Endometrium (tissue), 2 donors: ENCODE data around the gene IP6K3.

ENCODE experiments used
- FAIRE-seq: peaks from 2 replicates; lab custom pipeline; 2012; peaks lifted over from hg19 to GRCh38; lab: Jason Lieb, UNC
- donor health status: control.
- donor health status: control.

Gene IP6K3, protein sequence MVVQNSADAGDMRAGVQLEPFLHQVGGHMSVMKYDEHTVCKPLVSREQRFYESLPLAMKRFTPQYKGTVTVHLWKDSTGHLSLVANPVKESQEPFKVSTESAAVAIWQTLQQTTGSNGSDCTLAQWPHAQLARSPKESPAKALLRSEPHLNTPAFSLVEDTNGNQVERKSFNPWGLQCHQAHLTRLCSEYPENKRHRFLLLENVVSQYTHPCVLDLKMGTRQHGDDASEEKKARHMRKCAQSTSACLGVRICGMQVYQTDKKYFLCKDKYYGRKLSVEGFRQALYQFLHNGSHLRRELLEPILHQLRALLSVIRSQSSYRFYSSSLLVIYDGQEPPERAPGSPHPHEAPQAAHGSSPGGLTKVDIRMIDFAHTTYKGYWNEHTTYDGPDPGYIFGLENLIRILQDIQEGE

DNA sequence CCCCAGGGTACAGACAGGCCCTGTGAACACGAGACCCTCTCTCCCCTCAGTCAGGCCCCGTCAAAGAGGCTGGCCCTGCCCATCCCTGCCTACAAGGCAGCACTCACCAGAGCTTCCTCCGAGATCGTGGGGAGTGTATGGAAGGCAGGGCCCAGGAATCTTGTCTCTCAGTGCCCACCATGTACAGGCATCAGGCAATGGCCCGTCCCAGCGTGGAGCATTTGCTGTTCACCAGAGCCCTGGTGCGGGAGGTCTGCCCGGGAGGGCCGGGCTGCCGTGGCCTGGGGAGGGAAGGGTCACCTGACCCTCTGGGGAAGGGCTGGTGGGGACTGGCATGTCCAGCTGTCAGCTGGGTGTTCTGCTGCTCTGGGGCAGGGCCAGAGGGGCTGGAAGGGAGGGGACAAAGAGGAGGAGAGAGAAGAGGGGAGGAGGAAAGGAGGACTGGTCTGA, at the start of gene IP6K3:
Gene IP6K3 (minus strand): TSS at position 255 of the 450 bp plus-strand sequence. CDS start 11,429 bp downstream, outside the sequence.
- FAIRE-seq: no peak

DNA sequence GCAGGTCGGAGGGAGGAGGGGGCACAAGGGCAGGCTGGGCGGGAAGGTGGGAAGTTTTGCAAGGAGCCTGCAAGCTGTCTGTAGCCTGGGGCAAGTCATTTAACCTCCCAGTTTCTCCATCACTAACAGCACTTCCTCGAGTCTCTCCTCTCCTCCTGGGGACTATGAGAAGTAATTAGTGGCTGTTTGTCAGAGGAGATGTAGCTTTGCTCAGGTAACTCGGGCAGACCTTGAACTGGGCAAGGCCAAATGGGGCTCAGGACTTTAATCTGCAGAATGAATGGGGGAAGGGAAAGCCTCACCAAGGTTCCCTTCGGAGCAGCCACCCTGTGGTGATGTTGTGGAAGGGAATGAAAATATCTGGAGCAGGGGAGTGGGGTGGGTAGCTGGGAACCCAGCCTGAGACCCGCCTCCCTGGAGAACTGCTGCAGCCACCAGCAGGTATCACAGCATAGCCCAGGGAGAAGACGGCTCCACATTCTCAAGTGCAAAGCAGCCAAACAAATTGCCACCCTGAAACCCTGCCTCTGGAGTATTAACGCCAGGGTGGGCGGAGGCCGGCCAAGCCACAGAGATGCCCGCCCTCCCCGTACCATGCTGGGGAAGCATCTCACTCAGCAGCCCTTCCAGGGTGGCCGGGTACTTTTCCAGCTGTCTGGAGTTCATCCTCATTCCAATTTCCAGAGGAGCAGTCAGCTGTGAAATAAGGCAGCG, 48.4 kb upstream of the IP6K3 start:
- no peak for FAIRE-seq

DNA sequence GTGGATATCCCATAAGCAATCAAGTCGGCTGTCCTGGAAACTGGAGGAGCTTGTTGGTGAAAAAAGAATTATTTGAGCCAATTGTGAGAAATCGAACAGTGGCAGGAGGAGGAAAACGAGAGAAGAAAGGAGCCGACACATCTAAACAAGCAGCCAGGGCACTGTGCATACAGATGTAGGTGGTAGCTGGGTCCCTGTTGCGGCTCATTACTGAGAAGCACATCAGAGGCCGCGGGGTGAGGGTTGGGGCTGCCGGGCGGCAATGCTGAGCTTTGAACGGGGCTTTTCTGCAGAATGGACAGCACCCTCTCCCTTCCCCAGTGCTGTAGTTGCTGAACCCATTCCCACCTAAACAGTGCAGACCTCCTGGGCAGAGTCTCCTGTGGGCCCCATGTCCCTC, 46.3 kb upstream of the IP6K3 start:
- FAIRE-seq: no peak

DNA sequence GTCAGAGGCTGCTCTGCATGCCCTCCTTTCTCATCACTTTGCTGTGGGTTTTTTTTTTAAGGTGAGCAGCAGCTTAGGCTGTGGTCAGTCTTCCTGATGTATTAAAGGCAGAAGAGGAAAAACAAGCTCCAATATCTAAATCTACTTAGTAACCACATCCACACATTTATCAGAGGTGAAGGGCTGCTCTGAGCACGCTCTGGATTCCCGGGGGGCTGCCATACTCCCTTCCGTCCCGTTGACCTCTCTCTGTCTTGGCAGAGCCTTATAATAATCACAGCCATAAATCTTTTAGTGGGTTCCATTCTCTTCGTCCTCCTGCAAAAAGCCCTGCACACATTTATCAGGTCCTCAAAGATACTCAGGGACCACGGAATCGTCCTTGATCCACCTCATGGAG, 44.9 kb upstream of the IP6K3 start:
- FAIRE-seq: no peak

DNA sequence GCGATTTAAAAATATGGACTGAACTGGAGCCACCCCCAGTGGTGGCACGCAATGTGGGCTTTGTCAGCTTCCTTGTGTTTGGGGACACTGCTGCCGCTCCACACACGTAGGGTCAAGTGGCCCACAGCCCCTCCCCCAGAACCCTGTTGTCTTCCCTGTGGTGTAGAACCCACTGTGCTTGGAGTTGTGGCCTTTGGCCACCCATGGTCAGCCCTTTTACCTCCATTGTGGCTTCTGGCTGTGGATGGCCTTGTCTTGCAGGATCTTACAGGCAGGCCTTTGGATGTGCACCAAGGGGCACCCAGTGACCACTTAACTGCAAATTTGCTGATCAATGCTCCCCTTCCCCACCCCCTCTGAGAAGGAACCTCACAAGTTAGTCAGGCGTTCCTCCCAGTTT, 44.2 kb upstream of the IP6K3 start:
- no peak for FAIRE-seq

DNA sequence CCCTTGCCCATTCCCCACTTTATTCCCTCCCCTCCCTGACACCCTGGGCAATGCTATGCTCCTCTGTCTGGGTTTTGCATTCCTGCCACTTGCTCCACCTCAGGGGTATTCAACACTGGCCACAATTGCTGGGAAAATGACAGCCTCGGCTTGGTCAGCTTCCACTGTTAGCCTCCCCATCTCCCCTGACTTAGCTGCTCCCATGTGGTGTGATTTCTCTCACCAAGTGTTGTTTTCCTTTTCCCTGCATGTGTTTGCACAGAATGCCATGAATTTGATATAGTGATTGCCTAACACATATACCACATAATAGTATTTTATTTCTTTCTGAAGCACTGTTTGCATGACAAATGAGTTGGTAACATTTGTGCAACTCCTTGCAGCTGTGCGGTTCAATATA, 43.7 kb upstream of the IP6K3 start:
- FAIRE-seq: no peak

DNA sequence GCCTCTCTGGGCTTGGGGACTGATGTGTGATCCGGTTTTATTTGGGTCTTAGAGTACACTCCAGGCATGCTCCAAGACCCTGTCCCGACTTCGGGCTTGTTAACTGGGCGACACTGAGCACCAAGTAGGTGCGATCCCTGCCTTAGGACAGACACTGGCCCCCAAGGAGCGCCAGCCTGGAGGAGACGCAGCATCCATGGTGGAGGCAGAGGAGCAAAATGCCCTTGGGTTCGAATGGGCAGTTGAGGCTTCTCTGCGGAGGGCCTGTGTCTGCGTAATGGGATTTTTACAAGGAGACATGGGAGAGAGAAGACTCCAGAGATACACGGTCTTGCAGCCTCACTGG, 42.8 kb upstream of the IP6K3 start:
- FAIRE-seq: no peak

DNA sequence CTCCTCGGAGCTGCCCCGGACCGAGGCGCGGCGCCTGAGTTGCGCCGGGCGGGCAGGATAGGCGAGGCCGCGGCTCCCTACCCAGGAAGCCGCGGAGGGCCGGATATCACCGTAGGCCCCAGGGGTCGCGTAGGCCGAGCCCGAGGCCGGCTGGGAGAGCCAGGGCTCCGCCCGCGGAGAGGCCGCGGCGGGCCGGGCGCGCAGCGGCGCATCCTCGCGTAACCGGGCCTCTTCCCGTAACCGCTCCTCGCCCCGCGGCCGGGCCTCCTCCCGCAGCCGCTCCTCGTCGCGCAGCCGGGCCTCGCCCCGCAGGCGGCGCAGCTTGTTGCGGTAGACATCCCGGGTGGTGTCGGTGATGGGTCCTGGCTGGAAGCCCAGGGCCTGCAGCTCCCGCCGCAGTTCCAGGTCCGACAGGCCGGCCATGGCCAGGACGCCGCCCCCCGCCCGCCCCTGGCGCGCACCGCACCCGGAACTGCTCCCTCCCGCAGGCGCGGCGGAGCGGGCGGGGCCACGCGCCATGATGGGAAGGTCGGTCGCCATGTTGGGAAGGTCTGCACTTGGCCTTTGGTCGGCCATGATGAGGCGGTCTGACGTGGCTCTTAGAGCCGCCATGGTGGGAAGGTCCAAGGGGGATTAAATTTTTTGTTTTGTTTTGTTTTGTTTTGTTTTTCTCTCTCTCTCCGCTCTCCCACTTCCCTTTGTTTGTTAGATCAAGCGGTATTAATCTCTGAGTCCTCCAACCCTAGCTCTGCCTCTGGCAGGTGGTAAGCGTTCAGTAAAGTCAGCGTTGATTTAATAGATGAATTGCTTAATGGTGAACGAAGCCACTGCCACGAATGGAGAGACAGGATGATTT, 42.2 kb upstream of the IP6K3 start, which contains the start of gene LEMD2:
Gene LEMD2 (minus strand): TSS at position 437 of the 856 bp plus-strand sequence. CDS start 14 bp downstream, at position 423.
- FAIRE-seq: no peak

DNA sequence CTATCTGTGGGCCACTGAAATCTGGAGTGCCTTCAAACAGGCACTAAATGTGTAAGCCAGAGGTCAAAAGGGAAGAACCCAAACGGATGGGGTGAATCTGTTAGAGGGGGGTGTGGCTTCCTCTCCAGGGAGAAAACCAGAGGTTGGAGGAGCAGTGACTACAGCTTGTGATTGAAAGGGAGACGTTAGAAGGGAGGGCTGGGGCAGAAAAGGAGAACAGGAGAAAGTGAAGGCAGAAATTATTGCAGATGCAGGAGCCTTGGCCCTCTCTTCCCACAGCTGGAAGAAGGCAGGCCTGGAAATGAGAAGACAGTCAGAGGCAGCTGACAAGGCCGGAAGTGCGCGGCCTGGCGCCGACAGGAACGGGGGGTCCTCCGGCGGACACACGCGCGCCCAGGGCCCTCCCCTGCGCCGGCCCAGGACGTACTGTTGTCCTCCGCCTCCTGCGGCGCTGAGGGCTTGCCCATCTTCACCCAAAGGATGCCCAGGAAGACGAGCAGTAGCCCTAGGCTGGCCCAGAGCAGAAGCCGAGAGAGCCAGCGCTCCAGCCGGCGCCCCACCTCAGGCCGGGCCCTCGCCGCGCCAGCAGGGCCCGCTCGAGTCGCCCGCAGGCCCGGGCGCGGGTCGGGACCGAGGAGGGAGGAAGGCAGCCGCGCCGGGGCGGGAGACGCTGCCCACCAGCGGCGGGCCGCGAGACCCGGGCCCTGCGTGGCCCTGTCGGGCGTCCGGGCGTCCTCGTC, 41.4 kb upstream of the IP6K3 start:
- no peak for FAIRE-seq

DNA sequence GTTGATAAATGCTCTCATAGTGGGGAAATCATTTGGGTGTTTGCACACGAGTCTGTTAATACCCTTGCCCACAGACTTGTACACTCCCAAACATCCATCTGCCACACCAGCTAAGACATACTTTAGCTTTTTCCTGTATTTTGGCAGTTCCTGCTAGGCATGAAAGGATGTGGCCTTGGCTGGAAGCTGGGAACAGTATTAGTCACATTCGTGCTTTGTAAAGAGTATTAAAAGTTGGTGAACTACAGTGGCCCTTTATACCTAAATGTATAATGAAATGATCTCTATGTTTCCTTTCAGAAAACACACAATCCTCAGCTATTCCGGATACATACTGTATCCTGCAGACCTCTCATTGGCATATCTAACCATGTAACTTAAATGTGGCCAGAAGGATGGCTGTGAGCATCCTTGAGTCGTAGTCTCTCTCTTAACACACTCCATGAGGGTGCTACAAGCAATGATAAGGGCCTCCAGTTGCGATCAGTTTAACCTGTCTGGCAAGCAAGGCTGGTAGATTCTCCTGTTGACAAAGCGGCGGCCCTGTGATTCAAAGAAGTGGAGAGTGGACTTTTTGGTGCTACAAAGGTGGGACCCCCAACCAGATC, 40.7 kb upstream of the IP6K3 start:
- no peak for FAIRE-seq

DNA sequence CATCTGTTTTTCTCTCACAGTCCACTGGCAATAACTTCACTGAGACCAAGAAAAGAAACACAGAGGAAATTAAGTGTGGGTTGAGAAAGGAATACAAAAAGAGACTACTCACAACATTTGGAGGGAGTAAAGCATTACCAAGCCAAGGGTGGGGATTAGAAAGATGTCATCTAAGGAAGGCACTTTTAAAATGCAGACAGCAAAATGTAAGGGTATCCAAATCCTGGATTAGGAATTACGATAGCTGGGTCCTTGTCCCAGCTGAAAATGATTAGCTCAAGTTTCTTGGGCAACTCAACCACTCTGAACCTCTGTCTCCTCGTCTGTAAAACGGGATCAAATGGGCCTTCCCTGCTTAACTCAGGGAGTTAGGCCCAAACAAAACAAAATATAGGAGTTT, 40.0 kb upstream of the IP6K3 start:
- no peak for FAIRE-seq

DNA sequence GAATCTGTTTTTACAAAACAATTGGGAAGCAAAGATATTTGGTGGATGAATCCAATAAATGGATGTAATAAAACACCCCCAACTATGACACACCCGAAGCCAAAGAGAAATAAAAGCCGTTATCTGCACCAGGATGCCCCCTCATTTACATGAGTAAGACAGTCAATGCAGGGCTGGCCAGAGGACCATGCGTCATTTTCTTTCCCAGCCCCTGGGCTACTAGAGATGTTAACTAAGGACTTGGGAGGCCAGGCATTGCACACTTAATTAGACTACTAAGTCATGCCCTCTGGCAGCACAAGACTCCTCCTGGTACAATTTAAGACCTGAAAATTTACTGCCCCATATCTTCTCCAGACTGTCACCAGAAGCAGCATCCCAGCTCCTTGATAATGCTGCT, 39.1 kb upstream of the IP6K3 start:
- FAIRE-seq: no peak

DNA sequence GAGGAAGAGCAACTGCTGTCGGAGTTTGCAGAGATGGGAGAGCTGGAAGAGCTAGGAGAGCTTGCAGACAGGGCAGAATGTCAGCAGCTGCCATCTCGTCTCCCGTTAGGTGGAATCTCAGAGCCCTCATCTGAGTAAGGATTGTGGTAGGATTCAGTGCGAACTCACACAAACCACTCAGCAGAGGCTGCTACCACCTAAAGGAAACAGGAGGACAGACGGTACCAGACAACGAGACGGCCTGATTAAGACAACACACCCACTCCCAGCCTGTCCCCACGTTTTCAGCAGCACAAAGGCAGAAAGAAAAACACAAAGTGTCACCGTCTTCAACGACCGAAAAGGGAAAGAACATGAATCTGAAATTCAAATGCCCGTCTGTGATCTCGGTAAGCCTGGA, 38.1 kb upstream of the IP6K3 start:
- FAIRE-seq: no peak

DNA sequence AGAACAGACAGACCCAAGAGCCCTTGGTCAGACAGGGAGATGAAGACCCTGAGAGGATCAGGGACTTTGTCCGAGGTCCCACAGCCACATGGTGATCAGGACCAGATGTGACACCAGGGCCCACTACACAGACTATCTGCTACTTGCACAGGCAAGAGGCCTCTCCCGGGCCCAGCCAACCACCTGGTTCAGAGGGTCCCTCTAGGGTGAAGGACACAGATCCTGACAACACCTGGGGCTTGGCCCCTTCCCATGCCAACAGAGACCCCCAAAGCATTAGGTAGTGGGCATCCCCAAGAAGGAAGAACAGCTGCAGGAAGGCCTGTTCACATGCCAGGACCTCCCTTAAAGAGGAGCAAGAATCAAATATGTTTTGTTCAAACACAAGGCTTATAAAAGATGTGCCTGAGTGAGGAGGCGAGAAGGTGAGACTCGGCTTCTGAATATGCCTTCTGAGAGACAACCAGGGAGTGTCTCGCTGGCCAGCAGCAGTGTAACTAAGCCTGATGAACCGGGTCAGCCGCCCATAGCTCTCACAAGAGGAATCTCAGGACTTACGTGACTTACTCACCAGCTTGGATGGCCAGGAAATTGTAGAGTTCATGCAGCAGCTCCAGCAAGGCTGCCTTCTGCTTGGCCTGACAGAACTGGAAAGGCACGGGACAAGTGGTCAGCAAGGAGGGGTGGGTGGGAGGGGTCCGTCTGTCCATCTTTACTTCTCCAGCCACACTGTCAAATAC, 37.2 kb upstream of the IP6K3 start:
- no peak for FAIRE-seq

DNA sequence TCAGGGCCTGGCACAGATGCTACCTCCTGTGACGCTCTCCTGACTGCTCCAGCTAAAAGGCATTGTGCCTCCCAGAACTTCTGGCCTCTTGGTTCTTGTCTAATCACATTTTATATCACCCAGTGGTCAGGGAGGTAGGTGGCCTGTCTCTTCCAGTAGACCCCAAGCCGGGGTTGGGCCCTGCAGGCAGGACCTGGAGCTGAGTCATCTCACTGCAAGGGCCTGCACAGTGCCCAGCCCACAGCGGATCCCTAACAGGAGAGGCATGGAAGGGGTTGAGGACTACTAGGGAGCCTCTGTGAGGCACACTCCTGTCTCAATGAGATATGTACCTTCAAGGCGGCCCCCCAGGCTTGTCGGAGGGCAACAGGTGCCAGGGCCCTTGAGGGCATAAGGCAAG, 35.9 kb upstream of the IP6K3 start:
- no peak for FAIRE-seq

DNA sequence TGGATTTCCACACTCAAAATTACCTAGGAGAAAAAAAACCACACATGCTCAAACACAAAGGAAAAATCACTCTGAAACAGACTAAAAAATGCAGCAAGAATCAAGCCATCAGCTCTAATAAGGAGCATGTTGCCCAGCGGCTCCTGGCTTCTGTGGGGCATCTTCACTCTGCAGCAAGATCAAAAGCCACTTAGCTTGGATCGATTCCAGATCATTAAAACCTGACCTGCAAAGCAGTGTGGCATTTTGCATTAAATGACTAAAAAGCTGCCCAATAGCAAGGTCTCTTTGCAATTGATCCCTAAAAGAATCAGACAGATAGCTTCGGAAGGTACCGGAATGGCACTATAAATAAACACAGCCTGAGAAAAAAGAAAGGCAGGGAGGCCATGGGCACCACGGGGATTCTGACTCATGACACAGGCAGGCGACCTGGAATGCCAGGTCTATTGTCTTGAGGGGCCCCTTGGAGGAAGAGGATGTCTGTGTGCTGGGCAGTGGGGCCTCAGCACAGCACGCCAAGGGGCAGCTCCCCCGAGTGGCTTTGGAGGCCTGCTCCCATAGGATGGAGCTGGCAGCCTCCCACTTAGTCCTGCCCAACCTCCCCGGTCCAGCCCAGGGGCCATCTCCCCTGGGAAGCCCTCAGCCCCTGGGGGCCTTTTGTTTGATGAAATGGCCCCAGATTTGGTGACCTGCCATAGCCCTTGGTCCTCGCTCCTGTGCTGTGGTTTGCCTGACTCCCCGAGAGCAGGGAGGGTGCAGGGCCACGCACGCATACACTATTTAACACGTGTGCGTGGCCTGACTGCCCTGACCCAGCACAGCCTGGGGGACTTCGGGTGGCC, 34.6 kb upstream of the IP6K3 start:
- FAIRE-seq: no peak

DNA sequence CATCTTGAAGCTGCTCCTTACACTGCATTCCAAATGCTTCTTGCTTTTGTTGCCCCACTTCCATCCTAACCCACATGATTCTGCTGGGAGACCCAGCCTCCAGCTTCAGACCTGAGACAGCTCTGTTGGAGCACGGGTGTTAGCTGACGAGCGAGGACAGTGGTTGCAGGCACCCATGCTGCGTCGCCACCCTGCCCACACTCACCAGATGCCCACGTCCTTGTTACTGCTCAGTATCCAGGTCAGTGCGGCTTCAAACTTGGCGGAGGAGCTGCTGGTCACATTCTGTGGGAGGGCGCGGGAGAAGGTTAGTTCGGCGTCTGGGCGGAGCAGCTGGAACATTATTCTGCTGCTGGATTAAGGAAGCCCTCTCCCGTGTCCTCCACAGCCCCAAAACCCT, 33.2 kb upstream of the IP6K3 start:
- FAIRE-seq: no peak

DNA sequence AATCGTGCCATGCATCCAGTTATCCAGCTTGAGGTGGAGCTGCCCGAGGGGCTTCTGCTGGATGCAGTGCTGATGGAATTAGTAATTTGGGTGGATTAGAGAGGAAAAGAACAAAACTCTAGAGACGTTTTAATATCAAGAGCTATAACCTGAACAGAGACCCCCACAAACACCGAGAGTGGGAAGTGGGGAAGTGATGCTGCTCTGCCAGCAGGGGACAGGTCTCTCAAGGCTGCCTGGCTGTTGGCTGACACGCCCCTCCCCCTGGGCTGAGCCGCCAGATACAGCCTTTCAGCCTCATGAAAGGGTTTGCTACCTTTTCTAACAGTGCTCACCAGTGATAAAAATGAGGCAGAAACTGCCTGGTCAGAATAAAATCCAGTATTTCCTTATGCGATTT, 32.6 kb upstream of the IP6K3 start:
- FAIRE-seq: no peak

DNA sequence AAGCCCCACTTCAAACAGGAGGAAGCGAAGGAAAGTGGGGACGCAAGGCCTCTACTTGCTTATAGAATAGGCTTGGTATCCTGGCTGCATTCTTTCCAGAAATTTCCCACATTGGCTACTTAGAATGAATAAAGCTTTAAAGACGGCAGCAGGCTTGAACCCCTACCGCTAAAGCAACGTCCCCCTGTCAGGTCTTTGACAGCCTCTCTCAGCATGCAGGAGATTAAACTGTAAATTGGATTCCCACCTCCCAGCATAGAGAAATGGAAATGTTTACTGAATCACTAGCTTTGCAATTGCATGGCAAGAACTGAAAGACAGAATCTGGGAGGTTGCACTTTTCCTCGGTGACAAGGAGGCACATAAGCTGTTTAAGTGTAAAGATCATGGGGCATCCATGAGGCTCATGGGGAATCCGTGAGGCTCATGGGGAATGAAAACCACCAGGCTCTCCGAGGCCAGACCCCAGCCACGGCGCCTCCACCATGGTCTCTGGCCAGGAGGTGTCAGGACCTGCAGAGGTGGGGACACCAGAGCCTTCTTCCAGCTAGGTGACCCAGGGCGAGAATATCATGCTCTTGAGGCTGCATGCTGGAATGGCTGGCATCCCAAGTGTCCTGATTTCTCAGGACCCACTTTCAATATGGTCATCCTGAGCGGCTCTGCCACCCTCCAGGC, 31.9 kb upstream of the IP6K3 start:
- no peak for FAIRE-seq
